Posterior cingulate gyrus (tissue), 11 donors: ENCODE data around the gene SEZ6L2.

Experiments used
- DNase-seq, 10 donors: peaks; one replicate each; pipeline versions ENCODE4 v3.0.0 to v3.0.0-alpha.2; 2020 to 2021; ENCODE audit warnings: mixed read lengths in 3 of 10
- intact Hi-C: fragments of 100-400 bp; cut with DNase I; formaldehyde crosslinking; loops from one replicate; pipeline ENCODE4 v1.15.1; 2023

Gene SEZ6L2

DNA sequence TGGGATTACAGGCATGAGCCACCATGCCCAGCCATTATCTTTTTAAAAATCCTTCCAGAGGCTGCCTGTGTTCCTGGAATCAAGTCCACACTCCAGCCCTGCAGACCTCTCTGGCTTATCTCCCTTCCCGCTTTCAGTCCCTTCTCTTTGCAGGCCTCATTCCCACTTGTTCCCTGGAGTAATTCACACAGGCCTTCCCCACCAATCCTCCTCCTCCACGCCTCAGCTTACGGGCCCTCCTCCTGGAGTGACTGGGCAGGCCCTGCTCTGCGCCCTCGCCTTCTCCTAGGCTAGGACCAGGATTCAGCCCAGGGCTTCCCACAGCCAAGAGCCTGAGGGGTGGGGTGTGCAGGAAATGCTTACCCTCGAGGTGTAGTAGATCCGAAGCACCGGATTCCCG is 39.1 kb downstream of the SEZ6L2 start:
- intact Hi-C loops: loop anchor here (5.0 kb wide), 1 partner anchor 112 kb away; the partner anchor contains the start of gene TAOK2
- DNase-seq: no peak

DNA sequence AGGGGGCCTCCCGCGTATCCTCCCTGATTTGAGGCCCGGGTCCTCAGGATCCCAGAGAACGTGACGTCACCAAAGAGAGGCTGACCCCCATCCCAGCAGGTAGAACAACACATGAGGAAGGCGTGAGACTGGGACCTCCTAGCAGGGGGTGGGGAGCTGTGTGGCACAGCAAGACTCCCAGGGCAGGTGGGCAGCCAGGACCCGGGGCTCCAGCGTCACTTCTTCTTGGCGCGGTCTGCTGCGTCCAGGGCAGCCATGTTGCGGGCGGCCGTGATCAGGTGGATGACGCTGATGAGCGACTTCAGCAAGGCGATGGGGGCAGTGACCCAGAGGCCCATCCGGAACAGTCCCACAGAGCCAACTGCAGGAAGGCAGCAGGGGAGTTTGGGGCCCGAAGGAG is 40.4 kb downstream of the SEZ6L2 start:
- intact Hi-C loops: no loop called here
- no peak for DNase-seq

DNA sequence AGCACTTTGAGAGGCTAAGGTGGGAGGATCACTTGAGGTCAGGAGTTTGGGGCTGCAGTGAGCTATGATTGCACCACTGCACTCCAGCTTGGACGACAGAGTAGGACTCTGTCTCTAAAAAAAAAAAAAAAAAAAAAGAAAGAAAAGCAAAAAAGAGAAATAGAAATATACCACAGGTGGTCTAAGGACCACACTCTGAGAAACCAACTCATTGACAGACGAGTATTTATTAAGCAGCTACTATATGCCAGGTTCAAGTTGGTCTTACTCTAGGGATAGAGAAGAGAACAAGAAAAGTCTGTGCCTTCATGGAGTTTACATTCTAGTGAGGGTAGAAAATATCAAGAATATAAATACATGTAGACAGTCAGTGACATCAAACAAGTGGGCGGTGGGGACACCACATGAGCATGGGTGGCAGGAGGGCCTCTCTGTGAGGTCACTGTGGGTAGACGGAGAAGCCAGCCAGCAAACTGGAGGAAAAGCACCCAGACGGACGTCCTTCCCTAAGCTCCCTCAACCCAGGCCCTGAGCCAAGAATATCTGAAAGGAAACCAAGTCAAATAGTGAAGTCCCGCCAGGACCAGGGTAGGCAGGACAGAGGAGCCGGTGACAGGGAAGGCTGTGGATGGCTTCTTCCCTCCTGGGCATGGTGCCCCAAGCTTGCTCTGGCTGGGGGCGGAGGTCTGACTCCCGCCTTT is 41.1 kb downstream of the SEZ6L2 start:
- DNase-seq: no peak
- intact Hi-C loops: no loop called here

DNA sequence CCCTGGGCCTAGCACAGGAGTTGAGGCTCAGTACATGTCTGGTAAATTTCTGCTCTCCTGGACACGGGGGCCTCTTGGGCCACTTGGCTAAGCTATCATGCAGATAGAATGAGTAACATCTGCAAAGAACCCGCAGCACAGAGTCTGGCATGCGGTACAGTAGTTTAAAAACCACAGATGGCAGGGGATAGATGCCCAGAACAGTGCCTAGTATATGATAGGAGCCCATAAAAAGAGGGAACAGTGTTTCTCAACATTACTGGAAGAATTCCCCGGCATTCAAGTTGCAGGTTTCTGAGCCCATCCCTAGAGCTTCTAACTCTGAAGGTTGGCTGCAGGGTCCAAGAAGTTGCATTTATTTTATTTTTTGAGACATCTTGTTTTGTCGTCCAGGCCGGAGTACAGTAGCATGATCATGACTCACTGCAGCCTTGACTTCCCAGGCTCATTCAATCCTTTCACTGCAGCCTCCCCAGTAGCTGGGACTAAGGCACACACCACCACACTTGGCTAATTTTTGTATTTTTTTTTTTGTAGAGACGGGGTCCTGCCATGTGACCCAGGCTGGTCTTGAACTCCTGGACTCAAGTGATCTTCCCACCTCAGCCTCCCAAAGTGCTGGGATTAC is 42.1 kb downstream of the SEZ6L2 start:
- intact Hi-C loops: no loop called here
- DNase-seq: no peak

DNA sequence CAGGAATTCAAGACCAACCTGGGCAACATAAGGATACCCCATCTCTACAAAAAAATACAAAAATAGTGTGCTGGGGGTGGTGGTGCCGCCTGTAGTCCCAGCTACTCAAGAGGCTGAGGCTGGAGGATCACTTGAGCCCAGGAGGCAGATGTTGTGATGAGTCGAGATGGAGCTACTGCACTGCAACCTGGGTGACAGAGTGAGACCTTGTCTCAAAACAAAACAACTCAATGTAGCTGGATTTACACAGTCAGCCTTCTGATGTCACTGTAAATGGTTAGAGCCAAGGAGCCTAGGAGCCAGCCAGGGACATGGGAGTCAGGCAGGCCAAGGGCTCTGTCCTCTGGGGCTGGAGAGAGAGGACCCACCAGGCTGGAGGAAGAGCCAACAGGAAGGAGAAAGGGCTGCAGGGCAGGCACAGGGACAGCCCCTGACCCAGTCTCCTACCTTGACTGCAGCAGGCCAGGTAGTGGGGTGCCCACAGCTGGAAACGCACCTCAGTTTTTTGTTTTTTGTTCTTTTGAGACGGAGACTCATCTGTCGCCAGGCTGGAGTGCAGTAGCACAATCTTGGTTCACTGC is 44.7 kb downstream of the SEZ6L2 start:
- DNase-seq: no peak
- intact Hi-C loops: no loop called here

DNA sequence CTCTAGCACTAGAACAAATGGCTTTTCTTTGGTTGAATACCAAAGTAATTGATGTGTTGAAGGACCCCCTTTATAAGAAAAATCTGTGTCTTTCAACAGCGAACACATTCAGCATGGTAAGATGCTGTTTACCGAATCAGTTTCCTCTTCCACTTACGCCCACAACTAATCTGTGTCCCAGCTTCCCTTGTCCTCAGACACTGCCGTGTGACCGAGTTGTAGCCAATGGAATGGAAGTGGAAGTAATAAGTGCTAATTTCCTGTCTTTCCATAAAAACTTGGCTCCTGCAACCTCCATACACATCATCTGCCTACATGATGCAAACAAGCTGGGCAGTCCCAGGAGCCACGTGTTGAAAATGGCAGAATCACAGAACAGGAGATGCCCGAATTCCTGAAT is 46.7 kb downstream of the SEZ6L2 start:
- peak in 1 of 10 donors; percentile 27 for DNase-seq
- intact Hi-C loops: no loop called here

DNA sequence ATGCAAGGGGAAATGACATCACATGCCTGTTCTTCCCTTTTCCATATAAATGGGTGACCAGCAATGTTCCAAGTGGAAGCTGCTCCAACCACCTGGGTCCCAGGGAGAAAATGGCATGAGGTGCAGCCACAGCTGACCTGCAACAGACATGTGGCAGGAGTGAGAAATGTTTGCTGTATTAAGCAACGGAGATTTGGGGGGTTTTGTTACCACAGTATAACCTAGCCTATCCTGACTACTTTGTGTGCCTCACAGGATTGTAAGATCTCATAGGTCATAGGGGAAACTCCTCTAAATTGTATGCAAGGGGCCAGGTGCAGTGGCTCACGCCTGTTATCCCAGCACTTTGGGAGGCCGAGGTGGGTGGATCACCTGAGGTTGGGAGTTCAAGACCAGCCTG is 48.4 kb downstream of the SEZ6L2 start:
- DNase-seq: no peak

DNA sequence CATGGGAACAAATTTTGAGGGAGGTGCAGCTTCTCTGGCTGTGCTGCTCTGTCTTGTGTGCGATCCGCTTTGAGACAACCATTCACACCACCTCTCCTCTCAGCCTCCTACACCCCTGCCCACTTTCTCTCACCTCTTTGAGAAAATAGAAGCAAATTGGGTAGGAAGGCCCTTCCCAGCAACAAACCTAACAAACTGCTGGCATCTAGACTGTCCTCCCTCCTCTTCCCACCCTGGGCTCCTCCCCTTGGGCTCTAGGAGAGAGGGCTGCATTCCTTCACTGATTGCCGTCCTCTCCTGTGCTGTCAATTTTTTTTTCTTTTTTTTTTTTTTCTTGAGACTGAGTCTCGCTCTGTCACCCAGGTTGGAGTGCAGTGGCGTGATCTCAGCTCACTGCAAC is 49.8 kb downstream of the SEZ6L2 start:
- peak in 3 of 10 donors; percentile 23 to 51 (median 26) for DNase-seq
- intact Hi-C loops: no loop called here

More for the DNA sequence above, 48.4 kb downstream of the SEZ6L2 start:
- intact Hi-C loops: no loop called here

DNA sequence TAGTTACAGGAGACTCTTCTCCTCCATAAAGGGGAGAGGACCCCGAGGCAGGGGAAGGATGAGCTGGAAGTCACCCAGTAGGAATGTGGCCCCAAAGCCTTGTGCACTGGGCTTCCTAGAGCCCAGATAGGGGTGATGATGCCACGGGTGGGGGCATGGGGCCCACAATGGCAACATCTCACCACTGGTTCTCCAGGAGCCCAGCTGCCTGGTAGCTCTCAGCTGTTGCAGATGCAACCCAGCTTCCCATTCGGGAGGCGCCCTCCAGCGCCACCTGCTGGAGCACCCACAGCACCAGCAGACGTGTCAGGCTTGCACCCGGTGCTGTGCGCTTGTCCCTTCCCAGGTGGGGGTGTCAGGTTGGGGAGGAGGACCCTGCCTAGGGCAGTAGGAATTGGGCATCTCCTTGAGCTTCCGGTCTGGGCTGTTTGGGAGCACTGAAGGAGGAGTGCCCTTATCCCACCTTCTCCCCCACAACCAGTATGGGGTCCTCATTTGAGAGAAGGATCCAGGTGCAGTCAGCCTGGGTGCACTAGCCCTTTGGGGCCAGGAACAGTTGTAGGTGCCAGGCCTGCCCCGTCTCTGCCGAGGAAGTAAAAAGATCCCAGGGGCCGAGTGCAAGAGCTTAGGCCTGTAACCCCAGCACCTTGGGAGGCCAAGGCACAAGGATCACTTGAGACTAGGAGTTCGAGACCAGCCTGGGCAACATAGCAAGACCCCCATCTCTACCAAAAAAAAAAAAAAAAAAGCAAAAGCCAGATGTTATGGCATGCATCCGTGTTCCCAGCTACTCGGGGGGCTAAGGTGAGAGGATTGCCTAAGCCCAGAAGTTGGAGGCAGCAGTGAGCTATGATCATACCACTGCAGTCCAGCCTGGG is 50.7 kb downstream of the SEZ6L2 start:
- peak; percentile 65 to 98 (median 82) for DNase-seq
- intact Hi-C loops: loop anchor here (1.0 kb wide), 1 partner anchor 41 kb away; no protein-coding TSS in a partner anchor

DNA sequence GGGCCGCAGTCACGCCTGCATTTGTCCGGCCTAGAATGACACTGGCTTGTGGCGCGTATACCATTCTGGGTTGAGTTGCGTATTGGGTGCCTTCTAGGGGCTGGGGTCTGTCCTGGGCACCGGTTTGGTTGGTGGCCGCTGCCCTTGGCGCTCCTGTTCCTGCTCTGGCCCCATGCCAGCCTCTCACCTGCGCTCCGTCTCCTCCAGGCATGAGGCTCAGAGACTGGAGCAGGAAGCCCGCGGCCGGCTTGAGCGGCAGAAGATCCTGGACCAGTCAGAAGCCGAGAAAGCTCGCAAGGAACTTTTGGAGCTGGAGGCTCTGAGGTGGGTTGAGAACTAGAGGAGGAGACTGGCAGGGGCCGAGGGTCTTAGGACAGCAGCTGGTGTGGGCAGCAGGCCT is 53.7 kb downstream of the SEZ6L2 start:
- DNase-seq: no peak
- intact Hi-C loops: no loop called here

DNA sequence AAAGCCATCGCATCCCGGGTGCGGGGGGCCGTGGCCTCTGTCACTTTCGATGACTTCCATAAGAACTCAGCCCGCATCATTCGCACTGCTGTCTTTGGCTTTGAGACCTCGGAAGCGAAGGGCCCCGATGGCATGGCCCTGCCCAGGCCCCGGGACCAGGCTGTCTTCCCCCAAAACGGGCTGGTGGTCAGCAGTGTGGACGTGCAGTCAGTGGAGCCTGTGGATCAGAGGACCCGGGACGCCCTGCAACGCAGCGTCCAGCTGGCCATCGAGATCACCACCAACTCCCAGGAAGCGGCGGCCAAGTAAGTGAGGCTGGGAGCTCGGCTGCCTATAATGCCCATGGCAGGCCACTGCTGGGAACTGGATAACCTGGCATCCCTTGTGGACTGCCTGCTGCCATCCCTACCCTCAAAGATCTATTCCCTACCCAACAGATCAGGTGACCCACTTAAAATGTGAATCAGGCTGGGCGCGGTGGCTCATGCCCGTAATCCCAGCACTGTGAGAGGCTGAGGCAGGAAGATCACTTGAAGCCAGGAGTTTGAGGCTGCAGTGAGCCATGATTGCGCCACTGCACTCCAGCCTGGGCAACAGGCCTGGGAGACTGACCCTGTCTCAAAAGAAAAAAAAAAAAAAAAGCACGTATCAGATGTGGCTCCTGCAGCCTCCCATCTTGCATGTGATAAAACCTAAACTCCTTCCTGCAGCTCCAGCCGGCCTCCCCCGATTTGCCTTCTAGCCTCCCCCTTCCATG is 54.6 kb downstream of the SEZ6L2 start:
- intact Hi-C loops: no loop called here
- no peak for DNase-seq

DNA sequence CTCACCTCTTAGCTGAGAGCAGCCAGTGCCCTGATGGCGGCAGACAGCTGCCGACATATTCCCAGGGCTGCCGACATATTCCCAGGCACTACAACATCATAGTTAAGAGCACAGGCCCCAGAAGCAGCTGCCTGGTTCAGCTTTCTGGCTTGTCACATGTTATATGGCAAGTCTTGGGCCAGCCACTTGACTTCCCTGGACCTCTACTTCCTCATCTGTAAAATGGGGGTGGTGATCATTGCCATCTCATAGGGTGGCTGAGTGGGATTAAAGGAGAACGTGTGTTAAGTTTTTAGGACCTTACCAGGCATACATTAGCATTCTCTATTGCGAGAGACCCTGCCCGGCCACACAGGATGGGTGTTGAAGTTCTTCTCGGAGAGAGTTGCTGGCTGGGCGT is 55.4 kb downstream of the SEZ6L2 start:
- DNase-seq: no peak
- intact Hi-C loops: no loop called here

DNA sequence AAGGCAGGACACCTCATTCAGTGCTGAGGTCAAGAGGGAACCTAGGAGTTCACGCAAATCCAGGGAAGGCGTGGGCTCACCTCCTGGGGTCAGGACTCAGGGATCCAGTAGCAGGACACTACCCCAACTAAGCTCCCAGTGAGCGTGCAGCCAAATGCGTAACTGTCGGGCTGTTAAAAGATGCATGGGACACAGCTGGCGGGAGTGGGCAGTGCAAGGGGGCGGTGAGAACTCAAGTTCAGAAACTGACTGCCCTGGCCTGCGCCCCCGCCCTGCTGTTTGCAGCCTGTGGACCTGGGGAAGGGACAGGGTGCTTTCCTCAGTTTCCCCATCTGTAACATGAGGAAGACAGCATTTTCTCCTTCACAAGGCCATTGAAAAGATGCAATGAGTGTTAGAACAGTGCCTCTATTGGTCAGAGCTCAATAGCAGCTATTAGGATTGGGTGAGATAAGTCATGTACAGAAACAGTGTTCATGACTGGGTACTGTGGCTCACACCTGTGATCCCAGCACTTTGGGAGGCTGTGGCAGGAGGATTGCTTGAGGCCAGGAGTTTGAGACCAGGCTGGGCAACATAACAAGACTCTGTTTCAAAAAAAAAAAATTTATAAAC is 56.5 kb downstream of the SEZ6L2 start:
- intact Hi-C loops: no loop called here
- no peak for DNase-seq

DNA sequence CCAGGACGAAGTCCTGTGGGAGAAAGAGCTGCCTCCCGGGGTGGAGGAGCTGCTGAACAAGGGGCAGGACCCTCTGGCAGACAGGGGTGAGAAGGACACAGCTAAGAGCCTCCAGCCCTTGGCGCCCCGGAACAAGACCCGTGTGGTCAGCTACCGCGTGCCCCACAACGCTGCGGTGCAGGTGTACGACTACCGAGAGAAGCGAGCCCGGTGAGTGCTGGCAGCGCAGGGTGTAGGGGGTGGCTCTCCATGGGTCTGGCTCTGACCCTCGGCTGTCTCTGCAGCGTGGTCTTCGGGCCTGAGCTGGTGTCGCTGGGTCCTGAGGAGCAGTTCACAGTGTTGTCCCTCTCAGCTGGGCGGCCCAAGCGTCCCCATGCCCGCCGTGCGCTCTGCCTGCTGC is 57.7 kb downstream of the SEZ6L2 start:
- peak in 1 of 10 donors; percentile 68 for DNase-seq
- intact Hi-C loops: no loop called here

DNA sequence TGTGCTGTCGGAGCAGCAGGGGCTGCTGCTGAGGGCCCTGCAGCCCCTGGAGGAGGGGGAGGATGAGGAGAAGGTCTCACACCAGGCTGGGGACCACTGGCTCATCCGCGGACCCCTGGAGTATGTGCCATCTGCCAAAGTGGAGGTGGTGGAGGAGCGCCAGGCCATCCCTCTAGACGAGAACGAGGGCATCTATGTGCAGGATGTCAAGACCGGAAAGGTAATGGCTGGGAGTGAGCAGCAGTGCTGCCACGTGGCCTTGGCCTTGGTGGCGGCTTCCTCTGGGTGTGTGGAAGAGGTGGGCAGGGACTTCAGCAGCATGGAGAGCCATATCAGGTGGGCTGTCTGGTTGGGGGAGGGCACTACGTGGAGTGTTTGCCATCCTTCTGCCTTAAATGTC is 59.1 kb downstream of the SEZ6L2 start:
- DNase-seq: peak in 1 of 10 donors; percentile 57
- intact Hi-C loops: no loop called here

DNA sequence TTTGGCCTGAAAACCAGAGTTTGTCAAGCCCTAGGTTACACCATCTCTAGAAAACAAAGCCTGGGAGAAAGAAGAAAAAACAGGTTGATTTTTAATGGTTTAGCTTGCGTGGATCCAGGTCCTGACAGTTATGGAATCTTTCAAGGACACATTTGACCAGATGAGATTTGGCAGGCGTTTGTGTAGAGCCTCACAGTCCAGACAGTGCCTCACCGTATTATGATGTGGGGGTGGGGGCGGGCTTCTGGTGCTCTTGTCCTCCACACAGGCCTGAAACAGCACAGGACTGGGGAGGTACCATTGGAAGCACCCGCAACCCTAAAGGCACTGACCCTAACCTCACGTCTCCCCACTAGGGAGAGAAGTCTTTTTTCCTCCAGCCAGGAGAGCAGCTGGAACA is 59.5 kb downstream of the SEZ6L2 start:
- intact Hi-C loops: no loop called here
- no peak for DNase-seq

DNA sequence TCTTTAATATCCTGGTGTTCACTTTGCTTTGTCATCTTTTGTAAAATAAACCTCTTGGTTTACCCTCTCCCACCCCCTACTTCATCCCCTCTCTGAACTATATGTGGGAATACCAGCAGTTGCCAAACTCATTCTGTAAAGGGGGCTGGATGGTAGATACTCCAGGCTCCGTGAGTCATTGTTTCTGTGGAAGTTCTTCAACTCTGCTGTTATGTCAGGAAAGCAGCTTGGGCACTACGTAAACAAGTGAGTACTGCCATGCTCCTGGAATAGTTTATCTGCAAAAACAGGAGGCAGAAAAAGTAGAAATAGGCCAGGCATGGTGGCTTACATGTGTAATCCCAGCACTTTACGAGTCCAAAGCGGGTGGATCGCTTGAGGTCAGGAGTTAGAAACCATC is 61.5 kb downstream of the SEZ6L2 start:
- intact Hi-C loops: no loop called here
- no peak for DNase-seq

DNA sequence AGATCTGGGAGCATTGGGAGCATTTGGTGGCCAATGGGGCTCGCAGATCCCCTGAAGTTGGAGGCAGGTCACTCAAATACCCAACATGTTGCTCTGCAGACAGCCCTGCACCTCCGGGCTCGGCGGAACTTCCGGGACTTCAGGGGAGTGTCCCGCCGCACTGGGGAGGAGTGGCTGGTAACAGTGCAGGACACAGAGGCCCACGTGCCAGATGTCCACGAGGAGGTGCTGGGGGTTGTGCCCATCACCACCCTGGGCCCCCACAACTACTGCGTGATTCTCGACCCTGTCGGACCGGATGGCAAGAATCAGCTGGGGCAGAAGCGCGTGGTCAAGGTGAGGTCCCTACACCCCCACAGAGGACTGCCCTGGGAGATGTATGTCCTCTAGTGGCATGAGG is 62.7 kb downstream of the SEZ6L2 start:
- intact Hi-C loops: no loop called here
- peak in 1 of 10 donors; percentile 57 for DNase-seq

DNA sequence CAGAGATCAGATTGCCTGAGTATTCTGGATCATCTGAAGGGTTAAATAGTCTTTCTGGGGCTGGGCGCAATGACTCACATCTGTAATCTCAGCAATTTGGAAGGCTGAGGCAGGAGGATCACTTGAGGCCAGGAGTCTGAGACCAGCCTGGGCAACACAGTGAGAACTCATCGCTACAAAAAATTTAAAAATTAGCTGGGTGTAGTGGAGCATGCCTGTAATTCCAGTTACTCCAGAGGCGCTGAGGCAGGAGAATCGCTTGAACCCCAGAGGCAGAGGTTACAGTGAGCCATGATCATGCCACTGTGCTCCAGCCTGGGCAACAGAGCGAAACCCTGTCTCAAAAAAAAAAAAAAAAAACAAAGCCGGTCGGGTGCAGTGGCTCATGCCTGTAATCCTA is 63.4 kb downstream of the SEZ6L2 start:
- DNase-seq: no peak
- intact Hi-C loops: no loop called here

DNA sequence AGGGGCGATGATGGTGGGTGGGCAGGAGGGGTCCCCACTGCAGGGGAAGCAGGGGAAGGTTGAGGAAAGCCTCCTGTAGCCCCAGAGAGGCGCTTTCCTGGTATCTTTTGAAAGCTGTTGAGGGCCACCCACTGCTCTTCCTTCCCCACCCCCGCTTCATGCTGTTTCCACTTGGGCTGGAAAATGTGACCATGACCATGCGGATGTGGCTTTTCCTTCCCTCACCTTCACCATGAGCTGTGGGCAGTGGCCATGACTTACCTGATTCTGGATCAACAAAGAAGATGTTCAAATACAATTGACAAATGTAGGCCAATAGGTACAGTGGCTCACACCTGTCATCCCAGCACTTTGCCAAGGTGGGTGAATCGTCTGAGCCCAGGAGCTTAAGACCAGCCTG is 65.3 kb downstream of the SEZ6L2 start:
- intact Hi-C loops: no loop called here
- peak in 1 of 10 donors; percentile 48 for DNase-seq
